ENCODE results near the gene SLC17A4. TPM values are rescaled to one million over a fixed set of nuclear protein-coding genes. Genes with fewer than 3 reads are reported as not detected.

Gene SLC17A4
- polyA plus RNA-seq, 2 of the 4 experiments (the other 2 are of a cell fraction), result 0.04 to 0.05 TPM

- TF ChIP-seq ZC3H11A (IDR thresholded peaks at IDR 0.05), result no peak
- TF ChIP-seq CHD2 (IDR thresholded peaks at IDR 0.05; ENCODE audit: low read length, partially characterized antibody), result no peak
- TF ChIP-seq EHF (CRISPR knock-in tag; IDR thresholded peaks at IDR 0.05), result no peak
- TF ChIP-seq RAD21 (conservative IDR thresholded peaks at IDR 0.05 in 1 of 2, IDR thresholded peaks at IDR 0.05 in 1 of 2), result no peak
These were observed 7.6 kb upstream of the SLC17A4 start (continued) for GRCh38 chr6:25746968-25747367.

DNA sequence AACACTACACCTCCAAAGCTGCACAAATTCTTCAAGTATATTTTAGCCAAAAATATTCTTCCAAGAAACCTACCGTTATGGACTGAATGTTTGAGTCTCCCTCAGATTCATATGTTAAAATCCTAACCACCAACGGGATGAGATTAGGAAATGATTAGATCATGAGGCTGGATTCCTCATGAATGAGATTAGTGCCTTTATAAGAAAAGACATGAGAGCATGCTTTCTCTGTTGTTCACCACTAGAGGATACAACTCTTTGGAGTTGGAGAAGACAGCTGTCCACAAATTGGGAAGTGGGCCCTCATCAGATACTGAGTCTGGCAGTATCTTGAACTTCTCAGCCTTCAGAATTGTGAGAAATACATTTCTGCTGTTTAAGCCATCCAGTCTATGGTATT is 7.1 kb upstream of the SLC17A4 start:
- Histone ChIP-seq H3K4me1 (peaks cover 4% of the 10 kb centered on the region; the same call in 1 of the 3 replicates), H3K4me2 (no peak overlapping the region), H3K9me3 (no peaks in the 10 kb centered on the region), H3K27ac (no peak overlapping the region), H3K4me3 (no peak overlapping the region)
- DNase-seq (ENCODE audit: low read depth in 1 of 2, low spot score in 1 of 2), result no peak
- ChIA-PET CTCF (no interaction called here), POLR2A (no interaction called here)
- 75% methylated on average over 2 of the region's 2 CpGs for WGBS (ENCODE audit: missing lambda C conversion rate)
- ATAC-seq, result no peak
- no peak for FAIRE-seq
- TF ChIP-seq ESRRA (IDR thresholded peaks at IDR 0.05; ENCODE audit: borderline replicate concordance, low read length) (no peak), TFCP2L1 (CRISPR knock-in tag; IDR thresholded peaks at IDR 0.05) (no peak), HES2 (IDR thresholded peaks at IDR 0.05) (no peak), ATOH8 (CRISPR knock-in tag; IDR thresholded peaks at IDR 0.05; ENCODE audit: low read depth) (no peak), POLR2AphosphoS2 (conservative IDR thresholded peaks at IDR 0.05; ENCODE audit: low read length) (no peak)

DNA sequence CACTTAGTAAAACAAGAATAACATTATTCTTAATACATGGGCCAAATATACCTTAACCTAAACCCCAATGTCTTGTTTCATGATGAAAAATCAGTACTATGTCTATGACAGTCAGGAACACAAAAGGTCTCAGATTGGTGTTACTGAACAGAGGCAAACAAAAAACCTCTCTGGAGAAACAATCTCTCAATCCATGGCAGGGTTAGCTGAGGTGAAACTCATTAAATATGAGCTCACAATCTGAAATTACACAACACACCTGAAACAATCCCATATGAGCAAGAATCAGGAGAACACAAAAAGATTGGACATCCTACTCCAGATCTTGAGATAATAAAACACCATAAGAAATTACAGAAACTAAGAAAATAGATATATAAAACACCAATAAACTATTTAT is 6.5 kb upstream of the SLC17A4 start:
- no peak for FAIRE-seq
- Histone ChIP-seq H3K4me1 (peaks cover 4% of the 10 kb centered on the region; the same call in 1 of the 3 replicates), H3K4me2 (no peak overlapping the region), H3K9me3 (no peaks in the 10 kb centered on the region), H3K4me3 (no peak overlapping the region), H3K27ac (no peak overlapping the region)
- ChIA-PET CTCF (no interaction called here), POLR2A (no interaction called here)
- no peak for TF ChIP-seq ZFP36 (IDR thresholded peaks at IDR 0.05; ENCODE audit: borderline replicate concordance, partially characterized antibody)
- no peak for TF ChIP-seq CTCF (IDR thresholded peaks at IDR 0.05)
- no peak for TF ChIP-seq HEYL (CRISPR knock-in tag; IDR thresholded peaks at IDR 0.05)
- TF ChIP-seq, protein P1, sequence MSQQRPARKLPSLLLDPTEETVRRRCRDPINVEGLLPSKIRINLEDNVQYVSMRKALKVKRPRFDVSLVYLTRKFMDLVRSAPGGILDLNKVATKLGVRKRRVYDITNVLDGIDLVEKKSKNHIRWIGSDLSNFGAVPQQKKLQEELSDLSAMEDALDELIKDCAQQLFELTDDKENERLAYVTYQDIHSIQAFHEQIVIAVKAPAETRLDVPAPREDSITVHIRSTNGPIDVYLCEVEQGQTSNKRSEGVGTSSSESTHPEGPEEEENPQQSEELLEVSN (IDR thresholded peaks at IDR 0.05; ENCODE audit: borderline replicate concordance, low read depth), result no peak
- TF ChIP-seq CBX2 (IDR thresholded peaks at IDR 0.05; ENCODE audit: borderline replicate concordance, low read depth), result no peak
- no peak for TF ChIP-seq CHD2 (IDR thresholded peaks at IDR 0.05; ENCODE audit: low read length, partially characterized antibody)
- TF ChIP-seq CHD4 (IDR thresholded peaks at IDR 0.05; ENCODE audit: borderline replicate concordance), result no peak
- TF ChIP-seq HMGXB4 (CRISPR knock-in tag; IDR thresholded peaks at IDR 0.05; ENCODE audit: borderline replicate concordance), result no peak
- no peak for TF ChIP-seq FOXS1 (CRISPR knock-in tag; IDR thresholded peaks at IDR 0.05)
- TF ChIP-seq POLR2AphosphoS2 (conservative IDR thresholded peaks at IDR 0.05; ENCODE audit: low read length), result no peak
- TF ChIP-seq HOXB5 (CRISPR knock-in tag; IDR thresholded peaks at IDR 0.05), result no peak
- no peak for TF ChIP-seq BHLHE40 (IDR thresholded peaks at IDR 0.05; ENCODE audit: low read depth, low read length)
- TF ChIP-seq, protein P2, sequence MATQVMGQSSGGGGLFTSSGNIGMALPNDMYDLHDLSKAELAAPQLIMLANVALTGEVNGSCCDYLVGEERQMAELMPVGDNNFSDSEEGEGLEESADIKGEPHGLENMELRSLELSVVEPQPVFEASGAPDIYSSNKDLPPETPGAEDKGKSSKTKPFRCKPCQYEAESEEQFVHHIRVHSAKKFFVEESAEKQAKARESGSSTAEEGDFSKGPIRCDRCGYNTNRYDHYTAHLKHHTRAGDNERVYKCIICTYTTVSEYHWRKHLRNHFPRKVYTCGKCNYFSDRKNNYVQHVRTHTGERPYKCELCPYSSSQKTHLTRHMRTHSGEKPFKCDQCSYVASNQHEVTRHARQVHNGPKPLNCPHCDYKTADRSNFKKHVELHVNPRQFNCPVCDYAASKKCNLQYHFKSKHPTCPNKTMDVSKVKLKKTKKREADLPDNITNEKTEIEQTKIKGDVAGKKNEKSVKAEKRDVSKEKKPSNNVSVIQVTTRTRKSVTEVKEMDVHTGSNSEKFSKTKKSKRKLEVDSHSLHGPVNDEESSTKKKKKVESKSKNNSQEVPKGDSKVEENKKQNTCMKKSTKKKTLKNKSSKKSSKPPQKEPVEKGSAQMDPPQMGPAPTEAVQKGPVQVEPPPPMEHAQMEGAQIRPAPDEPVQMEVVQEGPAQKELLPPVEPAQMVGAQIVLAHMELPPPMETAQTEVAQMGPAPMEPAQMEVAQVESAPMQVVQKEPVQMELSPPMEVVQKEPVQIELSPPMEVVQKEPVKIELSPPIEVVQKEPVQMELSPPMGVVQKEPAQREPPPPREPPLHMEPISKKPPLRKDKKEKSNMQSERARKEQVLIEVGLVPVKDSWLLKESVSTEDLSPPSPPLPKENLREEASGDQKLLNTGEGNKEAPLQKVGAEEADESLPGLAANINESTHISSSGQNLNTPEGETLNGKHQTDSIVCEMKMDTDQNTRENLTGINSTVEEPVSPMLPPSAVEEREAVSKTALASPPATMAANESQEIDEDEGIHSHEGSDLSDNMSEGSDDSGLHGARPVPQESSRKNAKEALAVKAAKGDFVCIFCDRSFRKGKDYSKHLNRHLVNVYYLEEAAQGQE (IDR thresholded peaks at IDR 0.05), result no peak
- TF ChIP-seq, protein P3, sequence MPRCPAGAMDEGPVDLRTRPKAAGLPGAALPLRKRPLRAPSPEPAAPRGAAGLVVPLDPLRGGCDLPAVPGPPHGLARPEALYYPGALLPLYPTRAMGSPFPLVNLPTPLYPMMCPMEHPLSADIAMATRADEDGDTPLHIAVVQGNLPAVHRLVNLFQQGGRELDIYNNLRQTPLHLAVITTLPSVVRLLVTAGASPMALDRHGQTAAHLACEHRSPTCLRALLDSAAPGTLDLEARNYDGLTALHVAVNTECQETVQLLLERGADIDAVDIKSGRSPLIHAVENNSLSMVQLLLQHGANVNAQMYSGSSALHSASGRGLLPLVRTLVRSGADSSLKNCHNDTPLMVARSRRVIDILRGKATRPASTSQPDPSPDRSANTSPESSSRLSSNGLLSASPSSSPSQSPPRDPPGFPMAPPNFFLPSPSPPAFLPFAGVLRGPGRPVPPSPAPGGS (IDR thresholded peaks at IDR 0.05), result no peak
- DNase-seq (ENCODE audit: low read depth in 1 of 2, low spot score in 1 of 2), result no peak
- ATAC-seq, result no peak

Measured in A549 (cell line).